Heart right ventricle (tissue), 16 donors: ENCODE data around the gene IER5. TPM values are rescaled to one million over a fixed set of nuclear protein-coding genes. Genes with fewer than 3 reads are reported as not detected.

Source experiments
- ATAC-seq, 8 donors: fragments of 200-7000 bp; cut with Tn5 transposase; one replicate each; pipeline ENCODE4 v1.9.1; 2020; ENCODE audit warnings: mild to moderate bottlenecking in 8 of 8, moderate library complexity in 8 of 8, moderate number of reproducible peaks in 1 of 8
- DNase-seq, 2 donors: peaks; one replicate each; pipeline ENCODE4 v3.0.0-alpha.2; 2020
- H3K27ac ChIP-seq, 10 donors: fragments of 200-600 bp; sonication (generic) in 2 of 10; one replicate each; pipeline versions ENCODE4 v1.5.0 to v1.8.0; 2020 to 2022; ENCODE audit warnings: mild to moderate bottlenecking in 3 of 10
- H3K27me3 ChIP-seq, 7 donors: fragments of 200-600 bp; one replicate each; pipeline ENCODE4 v1.8.0; 2021 to 2022; ENCODE audit warnings: mild to moderate bottlenecking in 2 of 7
- H3K36me3 ChIP-seq, 9 donors: fragments of 200-600 bp; sonication (generic) in 1 of 9; one replicate each; pipeline versions ENCODE4 v1.5.0 to v1.8.0; 2020 to 2022; ENCODE audit warnings: mild to moderate bottlenecking in 2 of 9
- H3K4me1 ChIP-seq, 9 donors: fragments of 200-600 bp; sonication (generic) in 1 of 9; one replicate each; pipeline versions ENCODE4 v1.5.0 to v1.8.0; 2020 to 2022; ENCODE audit warnings: mild to moderate bottlenecking in 4 of 9
- H3K4me3 ChIP-seq, 10 donors: fragments of 200-600 bp; sonication (generic) in 2 of 10; one replicate each; pipeline versions ENCODE4 v1.5.0 to v1.8.0; 2020 to 2022; ENCODE audit warnings: mild to moderate bottlenecking in 7 of 10, moderate library complexity in 2 of 10
- H3K9me3 ChIP-seq, 11 donors: fragments of 200-600 bp in 10 of 11; sonication (generic) in 2 of 11; one replicate each; pipeline versions ENCODE4 v1.5.0 to v1.8.0; 2013 to 2022; ENCODE audit warnings: mild to moderate bottlenecking in 2 of 11, control low read depth in 1 of 11, moderate library complexity in 1 of 11
- CTCF ChIP-seq, 9 donors: fragments of 200-600 bp; sonication (generic) in 2 of 9; IDR thresholded peaks; one replicate each; pipeline versions ENCODE4 v1.5.0 to v1.8.0; 2021 to 2022; ENCODE audit warnings: antibody characterized with exemption in 9 of 9, mild to moderate bottlenecking in 5 of 9, moderate library complexity in 1 of 9
- WGBS, 2 donors: extraction: QIAGEN DNeasy Blood & Tissue Kit; methylation state at CpG; one replicate each; pipeline ENCODE4 v1.1.7; 2013; ENCODE audit warnings: inconsistent platforms in 1 of 2; 5-methylcytosine and 5-hydroxymethylcytosine counted together
- intact Hi-C, 10 donors: fragments of 100-400 bp; cut with DNase I; formaldehyde crosslinking; loops; one replicate each; pipeline versions ENCODE4 v1.11.1 to v1.14.2; 2022
- long read RNA-seq, 3 donors: library from polyadenylated mRNA; unstranded; transcript quantifications; one replicate each; pipeline ENCODE4 v2.0.0, GENCODE V29; 2020 to 2021
- polyA plus RNA-seq, 2 donors: library from polyadenylated mRNA; stranded (reverse); fragments of 200-250 nt; gene quantifications; one replicate each; pipeline ENCODE4 v1.2.3, GENCODE V29; 2013
- total RNA-seq, 10 donors: library from RNA; stranded (reverse); fragmentation: NEBNext Ultra II Directional in 3 of 10; extraction: Animal tissue kit (Norgen Biotek cat#: 25700) in 3 of 10; gene quantifications; one replicate each; pipeline versions ENCODE4 v1.2.1 to v1.2.4, GENCODE V29; 2021 to 2023
- donor health status: Arrhythmogenic right ventricular cardiomyopathy.
- donor health status: ischemic (EF 13 %, LVEDD 7.1; RV severe dilation, severe dysfunction).
- donor health status: healthy with polysubstance abuse.
- donor health status: DM: no; HTN: yes; CAD: no.
- donor health status: DM: no; HTN: no; CAD: no.
- donor health status: ischemic (EF 25% LVEDD 6.9; RV normal size, moderate dysfunction).
- donor health status: ischemic (EF 25% LVEDD 5.7; RV mildly dilated, moderate dysfunction).
- donor health status: healthy.
- donor health status: DM: yes; HTN: yes; CAD: no.
- donor health status: Ischemic cardiomyopathy.
- donor health status: ischemic (EF 35%, LVEDD 5.7; RV mildly dilated, moderate dysfunction).
- donor health status: nonischemic (EF 11% LVEDD 7.7; RV severe dilation, severe dysfunction).
- donor health status: DM: yes; HTN: yes; CAD: no.
- donor health status: PGD.
- donor health status: ischemic (EF 29% LVEDD 5.4; RV normal size, mild dysfunction).
- donor health status: nonischemic (EF 23%, LVEDD 6.1; RV moderate dilation, normal function).

IER5 gene
- total RNA-seq (10 to 100 TPM; 10.7 to 87.5 (median 18.7) TPM), polyA plus RNA-seq (10 to 100 TPM; 16.3 to 21.7 TPM)
- long read RNA-seq, donor 1, full-length matches to known transcripts, result 31 of 31 reads
- long read RNA-seq, donor 1, partial matches to known transcripts, result 0 of 31 reads
- long read RNA-seq, donor 1, other reads (novel, unspliced or antisense), result 0 of 31 reads
- long read RNA-seq, donor 2, full-length matches to known transcripts, result 68 of 68 reads
- long read RNA-seq, donor 2, partial matches to known transcripts, result 0 of 68 reads
- long read RNA-seq, donor 2, other reads (novel, unspliced or antisense), result 0 of 68 reads
- long read RNA-seq, donor 3, full-length matches to known transcripts, result 1 of 1 reads
- long read RNA-seq, donor 3, partial matches to known transcripts, result 0 of 1 reads
- long read RNA-seq, donor 3, other reads (novel, unspliced or antisense), result 0 of 1 reads

GRCh38 chr1:181088079-181089016 is at the start of gene IER5:
IER5 (plus strand) TSS chr1:181088700; CDS start chr1:181088903, 203 bp downstream.
- DNase-seq (peak; percentile 93 to 98), ATAC-seq (peak; percentile 92 to 96 (median 94))
- no peaks in the 10 kb centered on the region for H3K9me3 ChIP-seq
- H3K36me3 ChIP-seq, result peaks cover 0 to 18% (median 0%) of the 10 kb centered on the region in 9 donors
- intact Hi-C loops, result loop anchor here in 9 of 10 donors (1.0 to 10.0 kb wide), 11 partner anchors 16 to 74 kb away; partner anchors contain the start of genes MR1 (in 3 of the 9) and STX6 (in 1 of the 9)
- peak within 1 kb of the TSS; percentile 89 to 97 (median 94) for H3K27ac ChIP-seq
- peak within 1 kb of the TSS; percentile 65 to 94 (median 84) for H3K4me3 ChIP-seq
- WGBS, 2 donors, result 3 to 4% methylated on average over 76 of the region's 76 CpGs
- peak in 3 of 9 donors; percentile 7 to 28 (median 15) for TF ChIP-seq CTCF (IDR thresholded peaks at IDR 0.05)
- H3K27me3 ChIP-seq, result no peaks in the 10 kb centered on the region
- H3K4me1 ChIP-seq, result peaks cover 0 to 56% (median 36%) of the 10 kb centered on the region in 9 donors

- ATAC-seq (no peak), DNase-seq (no peak)
- 88 to 93% methylated on average over 3 of the region's 3 CpGs for WGBS, 2 donors
- no peak overlapping the region for H3K4me3 ChIP-seq
- H3K4me1 ChIP-seq, result peaks cover 0 to 69% (median 3%) of the 10 kb centered on the region in 9 donors
- H3K9me3 ChIP-seq, result no peaks in the 10 kb centered on the region
- intact Hi-C loops, result loop anchor here in 2 of 10 donors (5.0 kb wide), 2 partner anchors 37 to 102 kb away; no protein-coding TSS in a partner anchor
- H3K27me3 ChIP-seq, result no peaks in the 10 kb centered on the region
- no peak overlapping the region for H3K27ac ChIP-seq
- TF ChIP-seq CTCF (IDR thresholded peaks at IDR 0.05), result no peak
- H3K36me3 ChIP-seq, result peaks cover 0 to 25% (median 0%) of the 10 kb centered on the region in 9 donors
Observed at GRCh38 chr1:181040284-181040865, 48.1 kb upstream of the IER5 start.

- WGBS, 2 donors, result 57 to 73% methylated on average over 5 of the region's 5 CpGs
- peaks cover 0 to 23% (median 0%) of the 10 kb centered on the region in 9 donors for H3K36me3 ChIP-seq
- DNase-seq (no peak), ATAC-seq (peak in 2 of 8 donors; percentile 26 to 52)
- H3K27me3 ChIP-seq, result no peaks in the 10 kb centered on the region
- no peak for TF ChIP-seq CTCF (IDR thresholded peaks at IDR 0.05)
- peak overlapping the region in 1 of 10 donors; percentile 47 for H3K27ac ChIP-seq
- intact Hi-C loops, result loop anchor here in 2 of 10 donors (5.0 kb wide), 2 partner anchors 34 to 99 kb away; no protein-coding TSS in a partner anchor
- no peaks in the 10 kb centered on the region for H3K9me3 ChIP-seq
- no peak overlapping the region for H3K4me3 ChIP-seq
- peaks cover 0 to 43% (median 3%) of the 10 kb centered on the region in 9 donors for H3K4me1 ChIP-seq
Observed at GRCh38 chr1:181043025-181043888, 45.2 kb upstream of the IER5 start.
